Measurements from ENCODE around the gene ATXN2.
A peak's percentile ranks its signal among the peaks of the same experiment; 100 is the strongest.
"Not testable (repeated sequence)": the region's sequence is repeated elsewhere in the genome, so short reads cannot be mapped to it uniquely, and the experiment has no call there.

The ATXN2 gene

GRCh38 chr12:111570084-111570961 is 28.8 kb downstream of the ATXN2 start:
- no peak for DNase-seq

GRCh38 chr12:111569363-111570083 is 29.6 kb downstream of the ATXN2 start:
- DNase-seq, result no peak

GRCh38 chr12:111560844-111561243 is 38.3 kb downstream of the ATXN2 start:
- DNase-seq, result not testable (repeated sequence)

DNA sequence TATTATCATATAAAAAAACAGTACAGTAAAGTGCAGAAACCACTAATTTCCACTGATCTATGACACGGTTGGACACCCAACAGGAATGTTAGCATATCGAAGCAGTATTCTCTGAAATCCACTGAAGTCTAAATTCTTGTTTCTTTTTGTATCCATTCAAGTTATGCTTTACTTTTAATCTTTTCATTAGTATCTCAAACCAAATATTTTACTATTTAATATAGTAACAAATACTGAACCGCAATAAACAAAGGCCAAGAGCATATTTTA is 41.1 kb downstream of the ATXN2 start:
- no peak for DNase-seq

DNA sequence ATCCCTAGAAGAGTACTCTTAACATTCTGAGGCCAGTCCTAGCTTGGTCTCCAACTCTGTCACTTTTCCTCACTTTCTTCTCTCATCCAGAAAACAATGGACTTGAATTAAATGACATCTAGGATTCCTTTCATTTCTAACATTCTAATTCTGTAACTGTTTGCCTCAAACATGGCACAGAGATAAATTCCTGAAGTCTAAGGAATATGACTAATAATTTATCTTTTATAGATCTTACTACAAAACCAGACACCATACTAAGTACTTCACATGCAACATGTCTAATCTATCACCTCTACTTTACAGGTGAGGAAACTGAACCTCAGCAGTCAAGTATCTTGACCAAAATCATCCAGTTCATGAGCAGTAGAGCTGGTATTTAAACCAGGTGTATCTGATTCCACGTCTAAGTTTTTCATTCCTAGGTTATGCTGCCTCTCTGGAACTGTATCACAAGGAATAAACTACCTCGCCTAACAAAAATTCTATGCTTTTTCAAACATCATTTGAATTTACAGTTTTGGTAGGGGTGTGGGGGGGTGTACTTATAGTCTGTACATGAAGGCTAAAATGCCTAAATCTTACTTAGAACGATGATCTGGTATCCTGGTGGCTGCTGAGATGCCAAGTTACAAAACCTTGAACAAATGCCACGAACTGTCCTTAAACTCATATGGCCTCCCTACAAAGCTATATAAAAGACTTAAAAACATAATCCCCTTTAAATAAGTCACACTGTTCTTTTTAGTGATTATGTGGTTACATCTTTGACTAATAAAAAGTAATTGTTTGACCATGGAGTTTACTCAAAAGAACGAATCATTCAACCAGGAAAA is 41.6 kb downstream of the ATXN2 start:
- no peak for DNase-seq

DNA sequence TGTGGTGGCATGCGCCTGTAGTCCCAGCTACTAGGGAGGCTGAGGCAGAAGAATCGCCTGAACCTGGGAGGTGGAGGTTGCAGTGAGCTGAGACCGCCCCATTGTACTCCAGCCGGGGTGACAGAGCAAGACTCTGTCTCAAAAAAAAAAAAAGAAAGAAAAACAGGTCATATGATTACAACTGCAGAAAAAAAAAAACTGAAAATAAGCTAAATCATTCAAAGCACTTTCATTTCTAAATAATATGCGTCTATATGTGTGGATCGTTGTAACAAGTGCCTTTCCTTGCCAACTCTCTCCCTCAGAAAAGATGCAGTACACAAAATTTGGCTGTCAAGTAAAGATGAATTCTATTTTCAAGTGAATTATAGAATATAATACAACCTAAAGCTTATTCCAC is 42.4 kb downstream of the ATXN2 start:
- DNase-seq, result no peak

DNA sequence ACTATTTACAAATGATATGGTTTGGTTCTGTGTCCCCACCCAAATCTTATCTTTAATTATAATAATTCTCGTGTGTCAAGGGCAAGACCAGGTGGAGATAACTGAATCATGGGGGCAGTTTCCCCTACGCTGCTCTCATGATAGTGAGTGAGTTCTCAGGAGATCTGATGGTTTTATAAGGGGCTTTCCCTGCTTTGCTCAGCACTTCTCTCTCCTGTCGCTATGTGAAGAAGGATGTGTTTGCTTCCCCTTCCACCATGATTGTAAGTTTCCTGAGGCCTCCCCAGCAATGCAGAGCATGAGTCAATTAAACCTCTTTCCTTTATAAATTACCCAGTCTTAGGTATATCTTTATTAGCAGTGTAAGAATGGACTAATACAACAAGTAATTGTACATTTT is 43.8 kb downstream of the ATXN2 start:
- not testable (repeated sequence) for DNase-seq

DNA sequence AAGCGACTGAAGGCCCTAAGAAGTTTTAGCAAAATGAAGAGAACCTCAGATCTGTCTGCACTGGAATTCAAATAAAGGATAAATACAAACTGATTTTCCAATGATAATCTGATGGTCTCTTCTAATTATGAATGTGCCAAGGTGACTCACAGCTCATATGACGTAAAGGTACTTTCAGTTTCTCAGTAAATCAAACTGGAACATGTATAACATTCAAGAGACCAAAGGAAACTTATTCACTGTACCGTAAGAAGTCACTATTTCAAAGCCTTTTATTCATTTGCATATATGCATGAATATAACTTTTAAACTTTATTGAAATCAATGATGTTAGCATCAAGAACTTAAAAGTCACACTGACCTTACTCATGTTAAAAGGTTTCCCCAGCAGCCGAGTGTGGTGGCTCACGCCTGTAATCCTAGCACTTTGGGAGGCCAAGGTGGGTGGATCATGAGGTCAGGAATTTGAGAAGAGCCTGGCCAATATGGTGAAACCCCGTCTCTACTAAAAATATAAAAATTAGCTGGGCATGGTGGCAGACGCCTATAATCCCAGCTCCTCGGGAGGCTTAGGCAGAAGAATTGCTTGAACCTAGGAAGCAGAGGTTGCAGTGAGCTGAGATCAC is 52.2 kb downstream of the ATXN2 start:
- no peak for DNase-seq

DNA sequence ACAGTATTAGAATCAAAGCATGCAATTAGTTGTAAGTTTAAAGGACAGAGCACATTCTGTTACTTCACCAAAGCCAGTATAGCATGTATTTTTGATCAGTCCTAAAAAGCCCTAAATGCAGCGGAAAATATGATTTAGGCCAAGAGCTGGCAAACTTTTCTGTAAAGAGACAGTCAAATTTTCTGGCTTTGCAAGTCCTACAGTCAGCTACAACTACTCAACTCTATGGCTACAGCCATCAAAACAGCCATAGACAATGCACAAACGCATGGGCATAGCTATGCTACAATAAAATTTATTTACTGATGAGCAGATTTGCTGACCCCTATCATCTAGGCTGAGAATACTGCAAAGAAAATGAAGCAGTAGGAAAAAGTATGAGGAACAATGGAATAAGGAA is 52.9 kb downstream of the ATXN2 start:
- DNase-seq, result no peak

DNA sequence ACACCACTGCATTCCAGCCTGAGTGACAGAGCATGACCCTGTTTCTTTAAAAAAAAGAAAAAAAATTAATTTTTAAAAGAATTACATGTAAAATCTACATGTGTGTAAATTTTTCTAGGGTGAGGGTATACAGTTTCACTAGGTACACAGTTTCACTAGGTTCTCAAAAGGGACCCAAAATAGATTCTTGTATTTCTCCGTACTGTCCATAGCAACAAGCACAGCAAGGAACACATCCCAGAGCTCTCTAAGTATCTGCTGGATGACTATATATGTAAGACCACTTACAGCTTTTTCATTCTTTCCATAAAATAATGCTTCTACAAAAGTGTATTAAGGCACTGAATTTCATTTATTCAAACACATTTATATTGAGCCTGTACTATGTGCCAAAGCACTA is 55.1 kb downstream of the ATXN2 start:
- DNase-seq, result no peak

- no peak for DNase-seq
These were observed 66.4 kb downstream of the ATXN2 start for GRCh38 chr12:111532751-111533150.

GRCh38 chr12:111529424-111530368 is 69.4 kb downstream of the ATXN2 start:
- DNase-seq, result peak; percentile 2

DNA sequence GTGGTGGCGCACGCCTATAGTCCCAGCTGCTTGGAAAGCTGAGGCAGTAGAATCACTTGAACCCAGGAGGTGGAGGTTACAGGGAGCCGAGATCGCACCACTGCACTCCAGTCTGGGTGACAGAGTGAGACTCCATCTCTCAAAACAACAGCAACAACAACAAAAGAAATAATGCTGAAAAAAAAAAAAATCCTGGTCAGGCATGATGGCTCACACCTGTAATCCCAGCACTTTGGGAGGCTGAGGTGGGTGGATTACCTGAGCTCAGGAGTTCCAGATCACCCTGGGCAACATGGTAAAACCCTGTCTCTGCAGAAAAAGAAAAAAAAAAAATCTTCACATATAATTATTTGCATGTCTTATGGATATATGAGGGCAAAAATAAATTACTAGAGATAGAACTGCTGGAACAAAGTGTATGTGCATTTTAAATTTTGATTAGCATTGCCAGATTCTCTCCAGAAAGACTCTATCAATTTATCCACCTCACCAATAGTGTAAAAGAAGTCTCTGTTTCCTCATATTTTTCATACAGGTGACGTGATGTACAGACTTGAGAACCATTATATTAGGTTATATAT is 75.4 kb downstream of the ATXN2 start:
- no peak for DNase-seq

DNA sequence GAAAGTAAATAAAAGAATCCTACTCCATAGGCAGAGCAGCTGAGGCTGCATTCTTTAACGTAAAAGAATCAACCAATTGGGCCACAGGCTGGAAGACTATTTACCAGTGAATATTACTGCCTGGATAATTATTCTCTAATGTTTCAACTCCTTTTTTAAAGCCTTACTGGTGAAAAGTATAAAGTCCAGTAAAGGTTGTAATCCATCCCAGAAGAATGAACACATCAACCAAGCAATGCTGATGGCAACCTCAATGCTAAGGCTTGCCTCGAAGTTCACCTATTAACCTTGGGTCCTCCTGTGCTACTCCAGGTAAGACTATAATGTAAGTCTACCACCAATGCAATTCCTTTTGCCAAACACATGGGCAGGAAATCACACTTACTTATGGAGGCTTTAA is 77.3 kb downstream of the ATXN2 start:
- no peak for DNase-seq

DNA sequence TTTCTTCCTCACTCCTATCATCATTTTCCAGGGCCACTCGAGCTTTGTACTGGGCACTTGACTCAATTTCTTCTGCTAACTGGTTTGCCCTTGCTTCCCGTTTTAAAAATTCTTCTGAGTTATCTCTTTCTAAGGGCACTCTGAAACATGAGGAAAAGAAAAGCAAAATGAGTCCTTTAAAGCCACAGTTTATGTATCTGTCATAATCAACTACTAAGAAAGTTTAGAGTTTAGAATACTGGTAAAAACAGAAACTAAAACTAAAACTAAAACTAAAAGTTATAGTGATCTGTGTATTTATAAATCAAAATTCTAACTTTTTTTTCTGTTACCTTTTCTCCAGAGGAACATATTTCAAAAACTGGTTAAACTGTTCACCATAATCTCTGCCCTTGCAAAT is 79.2 kb downstream of the ATXN2 start:
- no peak for DNase-seq

GRCh38 chr12:111519083-111519482 is 80.0 kb downstream of the ATXN2 start:
- no peak for DNase-seq

GRCh38 chr12:111507719-111508118 is 91.4 kb downstream of the ATXN2 start:
- not testable (repeated sequence) for DNase-seq

- not testable (repeated sequence) for DNase-seq
These were observed 91.9 kb downstream of the ATXN2 start for GRCh38 chr12:111507258-111507657.

DNA sequence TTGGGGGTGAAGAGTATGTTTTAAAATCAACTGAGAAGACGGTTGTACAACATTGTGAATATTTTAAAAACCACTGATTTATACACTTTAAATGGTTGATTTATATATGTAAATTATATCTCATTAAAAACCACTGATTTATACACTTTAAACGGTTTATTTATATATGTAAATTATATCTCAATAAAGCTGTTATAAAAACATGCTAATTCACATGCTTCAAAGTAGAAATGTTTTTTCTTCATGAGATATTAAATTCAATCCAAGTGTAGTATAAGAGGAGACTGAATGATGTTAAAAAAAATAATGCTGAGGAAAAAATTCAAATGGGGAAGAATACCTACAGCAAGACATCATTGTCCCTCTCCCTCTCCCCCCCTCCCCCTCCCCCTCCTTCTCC is 92.9 kb downstream of the ATXN2 start:
- DNase-seq, result no peak

- DNase-seq, result no peak
These were observed 93.5 kb downstream of the ATXN2 start for GRCh38 chr12:111505601-111506036.

GRCh38 chr12:111503116-111503515 is 96.0 kb downstream of the ATXN2 start:
- DNase-seq, result no peak

DNA sequence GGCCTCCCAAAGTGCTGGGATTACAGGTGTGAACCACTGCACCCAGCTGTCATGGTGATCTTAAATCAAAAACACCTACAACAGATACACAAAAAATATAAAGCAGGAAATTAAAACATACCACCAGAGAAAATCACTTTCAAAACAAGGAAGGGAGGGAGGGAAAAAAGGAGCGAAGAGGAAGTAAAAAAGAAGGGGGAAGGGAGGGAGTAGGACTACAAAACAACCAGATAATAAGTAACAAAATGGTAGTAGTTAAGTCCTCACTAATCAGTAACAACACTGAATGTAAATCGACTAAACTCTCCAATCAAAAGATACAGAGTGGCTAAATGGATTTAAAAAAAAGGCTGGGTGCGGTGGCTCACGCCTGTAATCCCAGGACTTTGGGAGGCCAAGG is 104.4 kb downstream of the ATXN2 start:
- DNase-seq, result no peak
